Measurements from ENCODE around the gene MAST4.
"Not testable (repeated sequence)": the region's sequence is repeated elsewhere in the genome, so short reads cannot be mapped to it uniquely, and the experiment has no call there.

The MAST4 gene

DNA sequence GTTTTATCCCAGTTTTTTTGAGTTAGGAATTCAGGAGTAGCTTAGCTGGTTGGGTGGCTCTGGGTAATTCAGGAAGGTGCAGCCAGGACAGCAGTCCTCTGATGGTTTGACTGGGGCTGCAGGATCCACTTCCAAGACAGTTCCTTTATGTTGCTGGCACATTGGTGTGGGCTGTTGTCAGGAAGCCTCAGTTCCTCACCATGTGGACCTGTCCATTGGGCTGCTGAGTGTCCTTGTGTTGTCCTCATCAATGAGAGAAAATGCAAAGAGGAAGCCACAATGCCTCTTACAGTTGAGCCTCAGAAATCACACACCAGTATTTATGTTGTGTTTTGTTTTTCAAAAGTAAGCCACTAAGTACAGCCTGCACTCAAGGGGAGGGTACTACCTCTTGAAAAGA, 140.9 kb downstream of the MAST4 start:
- Histone ChIP-seq H3K4me3 (ENCODE audit: low read depth in 1 of 2, low read length in 2 of 2) (no peak overlapping the region), H3K36me3 (ENCODE audit: insufficient read depth, low read length) (no peaks in the 10 kb centered on the region), H3K9me3 (ENCODE audit: low read length) (no peaks in the 10 kb centered on the region), H3K9ac (ENCODE audit: low read length) (no peak overlapping the region), H3K27me3 (ENCODE audit: control insufficient read depth in 1 of 2, insufficient read depth in 2 of 2, low read length in 2 of 2) (no peaks in the 10 kb centered on the region), H3K27ac (ENCODE audit: low read depth, low read length) (no peak overlapping the region), H3K4me1 (ENCODE audit: insufficient read depth, low read length) (no peaks in the 10 kb centered on the region)

GRCh38 chr5:66738136-66738535, 141.9 kb downstream of the MAST4 start:
- no peaks in the 10 kb centered on the region for H3K4me1 ChIP-seq (ENCODE audit: insufficient read depth, low read length)
- H3K27me3 ChIP-seq (ENCODE audit: control insufficient read depth in 1 of 2, insufficient read depth in 2 of 2, low read length in 2 of 2): no peaks in the 10 kb centered on the region
- H3K36me3 ChIP-seq (ENCODE audit: insufficient read depth, low read length): no peaks in the 10 kb centered on the region
- no peak overlapping the region for H3K4me3 ChIP-seq (ENCODE audit: low read depth in 1 of 2, low read length in 2 of 2)
- no peaks in the 10 kb centered on the region for H3K9me3 ChIP-seq (ENCODE audit: low read length)
- no peak overlapping the region for H3K9ac ChIP-seq (ENCODE audit: low read length)
- no peak overlapping the region for H3K27ac ChIP-seq (ENCODE audit: low read depth, low read length)

DNA sequence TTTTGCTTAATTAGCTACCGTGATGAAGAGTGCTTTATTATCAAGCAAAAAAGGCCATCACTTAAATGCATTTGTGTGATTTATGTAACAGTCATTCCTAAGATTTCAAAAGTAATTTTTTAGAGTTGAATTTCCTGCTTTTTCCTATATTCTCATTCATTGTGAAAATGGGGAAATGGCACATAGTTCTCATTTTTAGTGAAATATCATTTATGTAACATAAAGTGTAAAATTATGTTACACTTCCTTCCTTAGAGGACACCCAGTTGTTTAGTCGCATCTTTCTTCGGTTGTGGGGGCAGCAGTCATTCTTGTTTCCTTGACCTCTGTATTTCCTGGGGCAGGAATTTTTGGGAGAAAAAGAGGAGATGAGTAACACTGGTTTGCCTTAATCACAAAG, 142.8 kb downstream of the MAST4 start:
- Histone ChIP-seq H3K27ac (ENCODE audit: low read depth, low read length) (no peak overlapping the region), H3K27me3 (ENCODE audit: control insufficient read depth in 1 of 2, insufficient read depth in 2 of 2, low read length in 2 of 2) (no peaks in the 10 kb centered on the region), H3K4me1 (ENCODE audit: insufficient read depth, low read length) (no peaks in the 10 kb centered on the region), H3K9me3 (ENCODE audit: low read length) (no peaks in the 10 kb centered on the region), H3K36me3 (ENCODE audit: insufficient read depth, low read length) (no peaks in the 10 kb centered on the region), H3K4me3 (ENCODE audit: low read depth in 1 of 2, low read length in 2 of 2) (no peak overlapping the region), H3K9ac (ENCODE audit: low read length) (no peak overlapping the region)

GRCh38 chr5:66739951-66740350, 143.8 kb downstream of the MAST4 start:
- no peaks in the 10 kb centered on the region for H3K4me1 ChIP-seq (ENCODE audit: insufficient read depth, low read length)
- no peak overlapping the region for H3K4me3 ChIP-seq (ENCODE audit: low read depth in 1 of 2, low read length in 2 of 2)
- H3K27ac ChIP-seq (ENCODE audit: low read depth, low read length): no peak overlapping the region
- no peaks in the 10 kb centered on the region for H3K27me3 ChIP-seq (ENCODE audit: control insufficient read depth in 1 of 2, insufficient read depth in 2 of 2, low read length in 2 of 2)
- H3K9me3 ChIP-seq (ENCODE audit: low read length): no peaks in the 10 kb centered on the region
- no peak overlapping the region for H3K9ac ChIP-seq (ENCODE audit: low read length)
- H3K36me3 ChIP-seq (ENCODE audit: insufficient read depth, low read length): no peaks in the 10 kb centered on the region

- H3K27me3 ChIP-seq (ENCODE audit: control insufficient read depth in 1 of 2, insufficient read depth in 2 of 2, low read length in 2 of 2): no peaks in the 10 kb centered on the region
- H3K36me3 ChIP-seq (ENCODE audit: insufficient read depth, low read length): no peaks in the 10 kb centered on the region
- no peak overlapping the region for H3K4me3 ChIP-seq (ENCODE audit: low read depth in 1 of 2, low read length in 2 of 2)
- H3K9me3 ChIP-seq (ENCODE audit: low read length): no peaks in the 10 kb centered on the region
- no peak overlapping the region for H3K9ac ChIP-seq (ENCODE audit: low read length)
- H3K27ac ChIP-seq (ENCODE audit: low read depth, low read length): no peak overlapping the region
- no peaks in the 10 kb centered on the region for H3K4me1 ChIP-seq (ENCODE audit: insufficient read depth, low read length)
Measured at GRCh38 chr5:66741394-66741793, 145.2 kb downstream of the MAST4 start.

DNA sequence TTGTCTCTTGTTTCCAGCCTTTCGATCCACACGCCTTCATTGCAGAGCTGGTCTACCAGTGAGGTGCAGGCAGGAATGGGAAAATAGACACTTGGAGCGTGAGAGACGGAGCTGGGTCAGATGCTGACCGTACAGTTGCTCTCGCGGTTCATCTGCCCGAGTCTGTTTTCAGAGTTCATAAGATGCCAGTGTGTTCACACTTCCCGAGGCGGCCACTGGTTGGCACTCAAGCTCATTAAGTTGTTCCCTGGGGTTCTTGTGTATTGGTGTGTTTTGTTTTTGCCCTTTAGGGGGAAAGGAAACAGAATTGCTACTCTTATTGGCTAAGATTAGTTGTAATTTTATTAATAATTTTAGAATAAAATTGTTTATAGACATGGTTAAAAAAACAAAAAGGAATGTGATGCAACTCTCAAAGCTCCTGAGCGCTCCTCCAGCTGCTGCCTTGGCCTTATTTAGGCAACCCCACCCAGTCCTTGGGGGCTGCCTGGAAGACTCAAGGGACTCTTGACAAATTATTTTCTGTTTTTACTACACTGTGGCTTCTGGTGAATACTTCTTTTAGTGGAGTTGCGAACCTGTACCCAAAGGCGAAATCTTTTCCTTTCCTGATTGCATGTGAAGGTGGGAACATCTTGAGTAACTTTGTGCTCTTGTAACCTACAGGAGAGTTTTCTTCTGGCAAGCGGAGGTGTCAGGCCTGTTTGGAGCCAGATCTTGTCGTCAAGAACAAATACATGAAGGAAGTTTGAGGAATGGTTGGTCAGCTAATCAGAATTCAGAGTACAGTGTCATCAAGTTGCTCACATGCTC, 146.1 kb downstream of the MAST4 start:
- H3K27ac ChIP-seq (ENCODE audit: low read depth, low read length): no peak overlapping the region
- no peaks in the 10 kb centered on the region for H3K27me3 ChIP-seq (ENCODE audit: control insufficient read depth in 1 of 2, insufficient read depth in 2 of 2, low read length in 2 of 2)
- no peaks in the 10 kb centered on the region for H3K9me3 ChIP-seq (ENCODE audit: low read length)
- no peaks in the 10 kb centered on the region for H3K36me3 ChIP-seq (ENCODE audit: insufficient read depth, low read length)
- H3K4me3 ChIP-seq (ENCODE audit: low read depth in 1 of 2, low read length in 2 of 2): no peak overlapping the region
- no peak overlapping the region for H3K9ac ChIP-seq (ENCODE audit: low read length)
- H3K4me1 ChIP-seq (ENCODE audit: insufficient read depth, low read length): no peaks in the 10 kb centered on the region

- no peaks in the 10 kb centered on the region for H3K27me3 ChIP-seq (ENCODE audit: control insufficient read depth in 1 of 2, insufficient read depth in 2 of 2, low read length in 2 of 2)
- H3K36me3 ChIP-seq (ENCODE audit: insufficient read depth, low read length): no peaks in the 10 kb centered on the region
- no peak overlapping the region for H3K27ac ChIP-seq (ENCODE audit: low read depth, low read length)
- H3K4me1 ChIP-seq (ENCODE audit: insufficient read depth, low read length): no peaks in the 10 kb centered on the region
- no peaks in the 10 kb centered on the region for H3K9me3 ChIP-seq (ENCODE audit: low read length)
- H3K4me3 ChIP-seq (ENCODE audit: low read depth in 1 of 2, low read length in 2 of 2): no peak overlapping the region
- H3K9ac ChIP-seq (ENCODE audit: low read length): no peak overlapping the region
Measured at GRCh38 chr5:66742896-66743247, 146.7 kb downstream of the MAST4 start.

GRCh38 chr5:66743344-66743743, 147.2 kb downstream of the MAST4 start:
- Histone ChIP-seq H3K27ac (ENCODE audit: low read depth, low read length) (no peak overlapping the region), H3K27me3 (ENCODE audit: control insufficient read depth in 1 of 2, insufficient read depth in 2 of 2, low read length in 2 of 2) (no peaks in the 10 kb centered on the region), H3K36me3 (ENCODE audit: insufficient read depth, low read length) (no peaks in the 10 kb centered on the region), H3K9me3 (ENCODE audit: low read length) (no peaks in the 10 kb centered on the region), H3K4me3 (ENCODE audit: low read depth in 1 of 2, low read length in 2 of 2) (no peak overlapping the region), H3K9ac (ENCODE audit: low read length) (no peak overlapping the region), H3K4me1 (ENCODE audit: insufficient read depth, low read length) (no peaks in the 10 kb centered on the region)

- Histone ChIP-seq H3K9ac (ENCODE audit: low read length) (no peak overlapping the region), H3K27me3 (ENCODE audit: control insufficient read depth in 1 of 2, insufficient read depth in 2 of 2, low read length in 2 of 2) (no peaks in the 10 kb centered on the region), H3K4me1 (ENCODE audit: insufficient read depth, low read length) (no peaks in the 10 kb centered on the region), H3K9me3 (ENCODE audit: low read length) (no peaks in the 10 kb centered on the region), H3K27ac (ENCODE audit: low read depth, low read length) (no peak overlapping the region), H3K4me3 (ENCODE audit: low read depth in 1 of 2, low read length in 2 of 2) (no peak overlapping the region), H3K36me3 (ENCODE audit: insufficient read depth, low read length) (no peaks in the 10 kb centered on the region)
Measured at GRCh38 chr5:66744040-66744439, 147.8 kb downstream of the MAST4 start.

- no peaks in the 10 kb centered on the region for H3K9me3 ChIP-seq (ENCODE audit: low read length)
- H3K27ac ChIP-seq (ENCODE audit: low read depth, low read length): no peak overlapping the region
- H3K4me1 ChIP-seq (ENCODE audit: insufficient read depth, low read length): no peaks in the 10 kb centered on the region
- no peaks in the 10 kb centered on the region for H3K27me3 ChIP-seq (ENCODE audit: control insufficient read depth in 1 of 2, insufficient read depth in 2 of 2, low read length in 2 of 2)
- H3K36me3 ChIP-seq (ENCODE audit: insufficient read depth, low read length): no peaks in the 10 kb centered on the region
- no peak overlapping the region for H3K4me3 ChIP-seq (ENCODE audit: low read depth in 1 of 2, low read length in 2 of 2)
- H3K9ac ChIP-seq (ENCODE audit: low read length): no peak overlapping the region
Measured at GRCh38 chr5:66745297-66745696, 149.1 kb downstream of the MAST4 start.

- H3K27ac ChIP-seq (ENCODE audit: low read depth, low read length): no peak overlapping the region
- no peak overlapping the region for H3K4me3 ChIP-seq (ENCODE audit: low read depth in 1 of 2, low read length in 2 of 2)
- no peaks in the 10 kb centered on the region for H3K27me3 ChIP-seq (ENCODE audit: control insufficient read depth in 1 of 2, insufficient read depth in 2 of 2, low read length in 2 of 2)
- H3K4me1 ChIP-seq (ENCODE audit: insufficient read depth, low read length): no peaks in the 10 kb centered on the region
- no peaks in the 10 kb centered on the region for H3K9me3 ChIP-seq (ENCODE audit: low read length)
- H3K36me3 ChIP-seq (ENCODE audit: insufficient read depth, low read length): no peaks in the 10 kb centered on the region
- H3K9ac ChIP-seq (ENCODE audit: low read length): no peak overlapping the region
Measured at GRCh38 chr5:66747607-66748006, 151.4 kb downstream of the MAST4 start.

GRCh38 chr5:66752668-66753067, 156.5 kb downstream of the MAST4 start:
- H3K27ac ChIP-seq (ENCODE audit: low read depth, low read length); H3K4me3 ChIP-seq (ENCODE audit: low read depth in 1 of 2, low read length in 2 of 2); H3K9me3 ChIP-seq (ENCODE audit: low read length); H3K27me3 ChIP-seq (ENCODE audit: control insufficient read depth in 1 of 2, insufficient read depth in 2 of 2, low read length in 2 of 2); H3K9ac ChIP-seq (ENCODE audit: low read length); H3K36me3 ChIP-seq (ENCODE audit: insufficient read depth, low read length); H3K4me1 ChIP-seq (ENCODE audit: insufficient read depth, low read length): not testable (repeated sequence)
